Transverse colon (tissue), 4 donors: Measurements from ENCODE around the gene HDAC4. TPM values are rescaled to one million over a fixed set of nuclear protein-coding genes. Genes with fewer than 3 reads are reported as not detected.

Source experiments
- DNase-seq: peaks from one replicate; pipeline ENCODE4 v3.0.0-alpha.2; 2019
- H3K27ac ChIP-seq, 4 donors: fragments of 200-600 bp; sonication (generic); 2 replicates each; pipeline ENCODE4 v1.5.1; 2016 to 2018; ENCODE audit warnings: inconsistent platforms in 4 of 4
- H3K27me3 ChIP-seq: fragments of 200-600 bp; sonication (generic); 2 replicates; pipeline ENCODE4 v1.5.1; 2017; ENCODE audit warnings: inconsistent platforms
- H3K36me3 ChIP-seq, 4 donors: fragments of 200-600 bp; sonication (generic); 2 replicates each; pipeline ENCODE4 v1.5.1; 2017 to 2019; ENCODE audit warnings: inconsistent platforms in 4 of 4
- H3K4me1 ChIP-seq, 4 donors: fragments of 200-600 bp; sonication (generic); 2 replicates each; pipeline ENCODE4 v1.5.1; 2017 to 2020; ENCODE audit warnings: inconsistent platforms in 4 of 4
- H3K4me3 ChIP-seq, 4 donors: fragments of 200-600 bp; sonication (generic); 1 replicate in 1 of 4; 2 replicates in 3 of 4; pipeline versions ENCODE4 v1.5.1 to v1.6.1; 2017 to 2019; ENCODE audit warnings: inconsistent platforms in 4 of 4
- H3K9me3 ChIP-seq, 2 donors: fragments of 200-600 bp; sonication (generic); 2 replicates each; pipeline ENCODE4 v1.5.1; 2017 to 2019; ENCODE audit warnings: inconsistent platforms in 2 of 2
- EP300 ChIP-seq: sonication (generic); formaldehyde crosslinking; IDR thresholded peaks from one replicate; pipeline ENCODE4 v1.6.1; 2017; ENCODE audit warnings: antibody characterized with exemption, low read depth
- POLR2A ChIP-seq: fragments of 450-650 bp; IDR thresholded peaks from one replicate; pipeline ENCODE4 v1.6.1; 2016; ENCODE audit warnings: antibody characterized with exemption, mild to moderate bottlenecking, moderate library complexity
- POLR2AphosphoS5 ChIP-seq, 3 donors: sonication (generic); formaldehyde crosslinking; IDR thresholded peaks; one replicate each; pipeline ENCODE4 v1.6.1; 2016; ENCODE audit warnings: antibody characterized with exemption in 3 of 3
- WGBS, 2 donors: methylation state at CpG; one replicate each; pipeline ENCODE4 v1.1.5; 2018; ENCODE audit warnings: low coverage in 1 of 2; 5-methylcytosine and 5-hydroxymethylcytosine counted together
- in situ Hi-C, 4 donors: fragments of 200-750 bp; cut with MboI; loops; one replicate each; pipeline versions ENCODE4 v1.15.0 to v1.15.1; 2017; ENCODE audit warnings: low sequenced_read_pairs in 3 of 4, low pct_ligation_motif_present in 1 of 4, low pct_unique_long_range_greater_than_20kb in 1 of 4
- intact Hi-C: fragments of 100-400 bp; cut with DNase I; formaldehyde crosslinking; loops from one replicate; pipeline ENCODE4 v1.15.1; 2023; ENCODE audit warnings: low total_unique reads
- total RNA-seq, 4 donors: library from RNA; depleted of rRNA; stranded (reverse); fragments of >200 nt; gene quantifications; one replicate each; pipeline ENCODE4 v1.1.0, GENCODE V29; 2016
- TF ChIP-seq, protein P1 (sequence below), 5 experiments: fragments of 200-600 bp in 3 of 5; fragments of 450-650 bp in 2 of 5; sonication (generic) in 3 of 5; IDR thresholded peaks; 1 replicate in 2 of 5; 2 replicates in 3 of 5; pipeline ENCODE4 v1.5.1; 2016 to 2017; ENCODE audit warnings: antibody characterized with exemption in 5 of 5, inconsistent platforms in 3 of 5, mild to moderate bottlenecking in 2 of 5, moderate library complexity in 1 of 5

Gene HDAC4
- total RNA-seq, 4 donors from 2014 or later, result 33.9 to 192 (median 112) TPM

DNA sequence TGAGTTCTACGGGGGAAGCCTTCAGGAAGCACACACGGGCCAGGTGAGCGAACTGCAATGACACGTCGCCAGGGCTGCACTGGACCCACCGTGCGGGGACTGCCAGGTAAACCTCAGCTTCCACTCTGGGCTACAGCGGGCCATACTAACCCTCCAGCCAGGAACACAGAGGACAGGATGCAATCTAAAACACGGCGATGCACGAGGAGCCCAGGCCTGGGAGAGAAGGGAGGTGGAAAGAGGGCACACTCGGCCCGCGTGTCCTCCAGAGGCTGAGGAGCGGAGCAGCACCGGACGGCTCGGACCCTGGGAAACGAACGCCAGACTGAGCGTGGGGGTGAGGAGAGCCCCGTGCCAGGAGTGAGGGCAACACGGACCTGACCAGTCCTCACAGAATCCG, 69.3 kb downstream of the HDAC4 start:
- in situ Hi-C loops (no loop called here), intact Hi-C loops (no loop called here)
- no peak overlapping the region for H3K4me3 ChIP-seq
- H3K36me3 ChIP-seq, result no peaks in the 10 kb centered on the region
- no peaks in the 10 kb centered on the region for H3K9me3 ChIP-seq
- 90 to 100% methylated on average over 2 to 24 of the region's 24 CpGs for WGBS, 2 donors
- no peaks in the 10 kb centered on the region for H3K27me3 ChIP-seq
- H3K27ac ChIP-seq, result peak overlapping the region; percentile 74 to 90 (median 82)
- peaks cover 31 to 38% (median 35%) of the 10 kb centered on the region in 4 donors for H3K4me1 ChIP-seq
- no peak for DNase-seq
- TF ChIP-seq EP300 (no peak), POLR2AphosphoS5 (IDR thresholded peaks at IDR 0.05) (no peak), POLR2A (no peak)
- TF ChIP-seq, protein P1, sequence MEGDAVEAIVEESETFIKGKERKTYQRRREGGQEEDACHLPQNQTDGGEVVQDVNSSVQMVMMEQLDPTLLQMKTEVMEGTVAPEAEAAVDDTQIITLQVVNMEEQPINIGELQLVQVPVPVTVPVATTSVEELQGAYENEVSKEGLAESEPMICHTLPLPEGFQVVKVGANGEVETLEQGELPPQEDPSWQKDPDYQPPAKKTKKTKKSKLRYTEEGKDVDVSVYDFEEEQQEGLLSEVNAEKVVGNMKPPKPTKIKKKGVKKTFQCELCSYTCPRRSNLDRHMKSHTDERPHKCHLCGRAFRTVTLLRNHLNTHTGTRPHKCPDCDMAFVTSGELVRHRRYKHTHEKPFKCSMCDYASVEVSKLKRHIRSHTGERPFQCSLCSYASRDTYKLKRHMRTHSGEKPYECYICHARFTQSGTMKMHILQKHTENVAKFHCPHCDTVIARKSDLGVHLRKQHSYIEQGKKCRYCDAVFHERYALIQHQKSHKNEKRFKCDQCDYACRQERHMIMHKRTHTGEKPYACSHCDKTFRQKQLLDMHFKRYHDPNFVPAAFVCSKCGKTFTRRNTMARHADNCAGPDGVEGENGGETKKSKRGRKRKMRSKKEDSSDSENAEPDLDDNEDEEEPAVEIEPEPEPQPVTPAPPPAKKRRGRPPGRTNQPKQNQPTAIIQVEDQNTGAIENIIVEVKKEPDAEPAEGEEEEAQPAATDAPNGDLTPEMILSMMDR (IDR thresholded peaks at IDR 0.05), result no peak

DNA sequence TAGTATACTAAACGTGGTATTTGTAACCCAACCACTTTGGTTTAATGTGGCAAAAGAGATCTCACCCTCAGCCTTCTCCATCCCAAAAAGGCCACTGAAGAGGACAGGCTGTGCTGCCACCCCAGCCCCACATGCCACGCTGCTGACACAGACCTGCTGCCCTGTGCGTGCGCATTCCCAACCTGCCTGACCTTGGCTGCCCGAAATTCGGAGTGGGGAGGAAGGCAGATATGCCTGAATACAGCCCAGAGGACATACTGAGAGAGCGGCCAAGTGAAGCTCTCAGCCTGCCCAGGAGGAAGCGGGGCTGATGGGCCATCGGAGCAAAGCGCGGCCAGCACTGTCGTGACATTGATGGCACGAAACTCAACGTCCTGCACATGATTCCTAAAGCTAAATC, 70.0 kb downstream of the HDAC4 start:
- TF ChIP-seq EP300 (peak; percentile 16), POLR2A (no peak)
- H3K9me3 ChIP-seq, result no peaks in the 10 kb centered on the region
- 80 to 89% methylated on average over 12 to 14 of the region's 14 CpGs for WGBS, 2 donors
- DNase-seq, result no peak
- peak overlapping the region; percentile 74 to 90 (median 82) for H3K27ac ChIP-seq
- H3K27me3 ChIP-seq, result no peaks in the 10 kb centered on the region
- H3K4me3 ChIP-seq, result no peak overlapping the region
- H3K36me3 ChIP-seq, result no peaks in the 10 kb centered on the region
- H3K4me1 ChIP-seq, result peaks cover 32 to 40% (median 36%) of the 10 kb centered on the region in 4 donors
- in situ Hi-C loops, result no loop called here
- intact Hi-C loops, result no loop called here

DNA sequence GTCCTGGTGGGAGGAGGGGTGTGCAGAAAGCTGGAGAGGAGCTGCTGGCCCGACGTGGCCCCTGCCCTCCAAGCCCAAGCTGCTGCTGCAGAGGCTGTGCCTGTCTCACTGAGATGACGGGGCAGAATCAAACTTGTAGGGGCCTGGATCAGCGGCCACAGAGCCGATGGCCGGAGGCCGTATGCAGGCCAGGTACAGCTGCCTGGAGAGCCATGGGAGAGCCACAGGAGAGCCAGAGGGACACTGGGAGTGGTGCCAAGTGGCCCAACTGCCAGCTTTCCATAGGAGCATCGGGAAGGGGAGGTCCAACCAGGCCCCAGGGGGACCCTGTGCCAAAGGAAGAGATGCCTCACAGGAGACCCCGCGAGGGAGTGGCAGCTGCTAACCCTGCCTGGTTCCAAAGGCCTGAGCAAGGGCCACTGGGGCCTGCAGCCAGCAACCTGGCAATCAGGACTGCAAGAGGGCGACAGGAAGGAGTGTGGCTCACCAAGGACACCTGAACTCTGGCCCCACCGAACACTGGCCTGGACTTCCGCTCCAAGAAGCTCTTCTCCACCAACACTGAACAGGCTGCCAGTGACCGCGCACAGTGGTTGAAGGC, 70.7 kb downstream of the HDAC4 start:
- Histone ChIP-seq H3K27me3 (no peaks in the 10 kb centered on the region), H3K4me1 (peaks cover 32 to 40% (median 36%) of the 10 kb centered on the region in 4 donors), H3K27ac (peak overlapping the region; percentile 74 to 90 (median 82)), H3K9me3 (no peaks in the 10 kb centered on the region), H3K36me3 (no peaks in the 10 kb centered on the region), H3K4me3 (no peak overlapping the region)
- 79% methylated on average over 13 of the region's 15 CpGs; no CpG with 5 or more reads in 1 of the 2 donors for WGBS, 2 donors
- intact Hi-C loops, result loop anchor here (5.0 kb wide), 1 partner anchor 32 kb away; no protein-coding TSS in a partner anchor
- TF ChIP-seq EP300 (no peak), POLR2AphosphoS5 (IDR thresholded peaks at IDR 0.05) (no peak), POLR2A (no peak)
- TF ChIP-seq, protein P1 (IDR thresholded peaks at IDR 0.05), result no peak
- no peak for DNase-seq
- in situ Hi-C loops, result no loop called here

DNA sequence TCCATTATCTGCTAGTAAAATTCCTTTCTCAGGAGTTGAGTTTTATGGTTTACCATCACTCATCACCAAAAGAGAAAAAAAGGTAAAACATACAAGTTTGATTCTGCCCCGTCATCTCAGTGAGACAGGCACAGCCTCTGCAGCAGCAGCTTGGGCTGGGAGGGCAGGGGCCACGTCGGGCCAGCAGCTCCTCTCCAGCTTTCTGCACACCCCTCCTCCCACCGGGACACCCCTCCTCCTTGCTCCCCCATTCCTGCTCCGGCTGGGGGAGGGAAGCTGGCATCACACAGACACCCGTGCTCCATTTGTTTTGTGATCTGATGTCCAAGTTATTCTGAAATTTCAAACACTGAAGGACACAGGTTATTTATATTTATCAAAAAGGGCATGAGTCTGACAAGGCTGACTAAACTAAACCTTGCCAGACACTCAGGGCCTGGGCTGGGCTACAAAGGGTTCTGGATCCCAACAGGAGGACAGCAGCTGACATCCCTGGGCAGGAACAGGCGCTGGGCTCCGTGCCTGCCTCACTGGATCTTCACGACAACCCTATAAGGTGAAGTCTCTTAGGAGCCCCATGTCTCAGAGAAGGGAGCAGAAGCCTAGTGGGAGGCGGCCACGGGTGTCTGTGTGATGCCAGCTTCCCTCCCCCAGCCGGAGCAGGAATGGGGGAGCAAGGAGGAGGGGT, 71.4 kb downstream of the HDAC4 start:
- DNase-seq, result peak; percentile 65
- H3K27me3 ChIP-seq, result no peaks in the 10 kb centered on the region
- TF ChIP-seq, protein P1 (IDR thresholded peaks at IDR 0.05), result no peak
- peak; percentile 60 to 81 (median 73) for TF ChIP-seq POLR2AphosphoS5 (IDR thresholded peaks at IDR 0.05)
- peak; percentile 82 for TF ChIP-seq EP300
- H3K9me3 ChIP-seq, result no peaks in the 10 kb centered on the region
- H3K36me3 ChIP-seq, result no peaks in the 10 kb centered on the region
- H3K4me3 ChIP-seq, result no peak overlapping the region
- intact Hi-C loops (loop anchor here (5.0 kb wide), 1 partner anchor 33 kb away; no protein-coding TSS in a partner anchor), in situ Hi-C loops (no loop called here)
- H3K4me1 ChIP-seq, result peaks cover 32 to 41% (median 36%) of the 10 kb centered on the region in 4 donors
- peak overlapping the region; percentile 74 to 90 (median 82) for H3K27ac ChIP-seq
- 63% methylated on average over 12 of the region's 12 CpGs; no CpG with 5 or more reads in 1 of the 2 donors for WGBS, 2 donors
